Upper lobe of left lung (tissue), 6 donors: ENCODE data around the gene INHBC. TPM values are rescaled to one million over a fixed set of nuclear protein-coding genes. Genes with fewer than 3 reads are reported as not detected.
A peak's percentile ranks its signal among the peaks of the same experiment; 100 is the strongest.

Experiments
- ATAC-seq, 2 donors: fragments of 200-7000 bp; cut with Tn5 transposase; one replicate each; pipeline ENCODE4 v1.9.1; 2022; ENCODE audit warnings: mild to moderate bottlenecking in 2 of 2, moderate library complexity in 2 of 2; ENCODE audit not compliant: low FRiP score in 2 of 2
- DNase-seq, 2 donors: peaks; one replicate each; pipeline ENCODE4 v3.0.0-alpha.2; 2019 to 2020
- H3K27ac ChIP-seq, 4 donors: fragments of 200-600 bp; sonication (generic); one replicate each; pipeline ENCODE4 v1.5.1; 2016 to 2019
- H3K27me3 ChIP-seq, 4 donors: fragments of 200-600 bp; sonication (generic); one replicate each; pipeline ENCODE4 v1.5.1; 2017 to 2019
- H3K36me3 ChIP-seq, 4 donors: fragments of 200-600 bp; sonication (generic); one replicate each; pipeline ENCODE4 v1.5.1; 2016 to 2019
- H3K4me1 ChIP-seq, 4 donors: fragments of 200-600 bp; sonication (generic); one replicate each; pipeline ENCODE4 v1.5.1; 2018 to 2019
- H3K4me3 ChIP-seq, 4 donors: fragments of 200-600 bp; sonication (generic); one replicate each; pipeline ENCODE4 v1.5.1; 2017 to 2019; ENCODE audit warnings: mild to moderate bottlenecking in 2 of 4, moderate library complexity in 1 of 4
- H3K9me3 ChIP-seq, 4 donors: fragments of 200-600 bp; sonication (generic); one replicate each; pipeline ENCODE4 v1.5.1; 2018 to 2019
- EP300 ChIP-seq, 4 donors: sonication (generic); formaldehyde crosslinking; IDR thresholded peaks; one replicate each; pipeline ENCODE4 v1.5.1; 2017; ENCODE audit warnings: antibody characterized with exemption in 4 of 4, control low read depth in 2 of 4
- POLR2A ChIP-seq, 4 donors: fragments of 450-650 bp; IDR thresholded peaks; one replicate each; pipeline ENCODE4 v1.5.1; 2016 to 2017; ENCODE audit warnings: antibody characterized with exemption in 4 of 4, mild to moderate bottlenecking in 2 of 4
- POLR2AphosphoS5 ChIP-seq, 2 donors: sonication (generic); formaldehyde crosslinking; IDR thresholded peaks; one replicate each; pipeline ENCODE4 v1.5.1; 2017; ENCODE audit warnings: antibody characterized with exemption in 2 of 2
- WGBS, 2 donors: methylation state at CpG; one replicate each; pipeline ENCODE4 v1.1.5; 2017 to 2018; 5-methylcytosine and 5-hydroxymethylcytosine counted together
- small RNA-seq, 4 donors: library from RNA; depleted of rRNA; stranded (forward); fragments of <200 nt; gene quantifications; one replicate each; pipeline ENCODE3, GENCODE V24; 2016
- total RNA-seq, 6 donors: library from RNA; depleted of rRNA in 4 of 6; stranded (reverse); fragments of >200 nt in 4 of 6; gene quantifications; one replicate each; pipeline versions ENCODE4 v1.1.0 to v1.2.1, GENCODE V29; 2016 to 2021
- TF ChIP-seq, protein P1 (sequence below), 6 experiments: fragments of 450-650 bp in 4 of 6; fragments of 200-600 bp in 2 of 6; sonication (generic) in 2 of 6; IDR thresholded peaks; one replicate each; pipeline ENCODE4 v1.5.1; 2016 to 2019; ENCODE audit warnings: antibody characterized with exemption in 6 of 6
- donor health status: DM: no; HTN: no; CAD: no; lungs with moderate emphysema.
- donor health status: DM: no; HTN: yes; CAD: no; lungs with severe emphysema.

INHBC gene
- total RNA-seq, 6 donors from 2014 or later, result not detected

- no peaks in the 10 kb centered on the region for H3K4me1 ChIP-seq
- H3K4me3 ChIP-seq, result no peak overlapping the region
- DNase-seq (no peak), ATAC-seq (peak in 1 of 2 donors; percentile 15)
- no peaks in the 10 kb centered on the region for H3K27me3 ChIP-seq
- no peak overlapping the region for H3K27ac ChIP-seq
- TF ChIP-seq POLR2A (IDR thresholded peaks at IDR 0.05), result no peak
- TF ChIP-seq EP300 (IDR thresholded peaks at IDR 0.05), result no peak
- TF ChIP-seq POLR2AphosphoS5 (IDR thresholded peaks at IDR 0.05), result no peak
- TF ChIP-seq, protein P1, sequence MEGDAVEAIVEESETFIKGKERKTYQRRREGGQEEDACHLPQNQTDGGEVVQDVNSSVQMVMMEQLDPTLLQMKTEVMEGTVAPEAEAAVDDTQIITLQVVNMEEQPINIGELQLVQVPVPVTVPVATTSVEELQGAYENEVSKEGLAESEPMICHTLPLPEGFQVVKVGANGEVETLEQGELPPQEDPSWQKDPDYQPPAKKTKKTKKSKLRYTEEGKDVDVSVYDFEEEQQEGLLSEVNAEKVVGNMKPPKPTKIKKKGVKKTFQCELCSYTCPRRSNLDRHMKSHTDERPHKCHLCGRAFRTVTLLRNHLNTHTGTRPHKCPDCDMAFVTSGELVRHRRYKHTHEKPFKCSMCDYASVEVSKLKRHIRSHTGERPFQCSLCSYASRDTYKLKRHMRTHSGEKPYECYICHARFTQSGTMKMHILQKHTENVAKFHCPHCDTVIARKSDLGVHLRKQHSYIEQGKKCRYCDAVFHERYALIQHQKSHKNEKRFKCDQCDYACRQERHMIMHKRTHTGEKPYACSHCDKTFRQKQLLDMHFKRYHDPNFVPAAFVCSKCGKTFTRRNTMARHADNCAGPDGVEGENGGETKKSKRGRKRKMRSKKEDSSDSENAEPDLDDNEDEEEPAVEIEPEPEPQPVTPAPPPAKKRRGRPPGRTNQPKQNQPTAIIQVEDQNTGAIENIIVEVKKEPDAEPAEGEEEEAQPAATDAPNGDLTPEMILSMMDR (IDR thresholded peaks at IDR 0.05), result no peak
- no peaks in the 10 kb centered on the region for H3K9me3 ChIP-seq
- H3K36me3 ChIP-seq, result peaks cover 17 to 85% (median 55%) of the 10 kb centered on the region in 4 donors
Measured at GRCh38 chr12:57496822-57497221, 62.2 kb downstream of the INHBC start.

- ATAC-seq (peak in 1 of 2 donors; percentile 19), DNase-seq (no peak)
- TF ChIP-seq EP300 (IDR thresholded peaks at IDR 0.05), result no peak
- TF ChIP-seq, protein P1 (IDR thresholded peaks at IDR 0.05), result no peak
- no peak for TF ChIP-seq POLR2AphosphoS5 (IDR thresholded peaks at IDR 0.05)
- 90 to 91% methylated on average over 12 of the region's 12 CpGs for WGBS, 2 donors
- H3K27me3 ChIP-seq, result no peaks in the 10 kb centered on the region
- H3K9me3 ChIP-seq, result no peaks in the 10 kb centered on the region
- H3K4me3 ChIP-seq, result no peak overlapping the region
- no peak overlapping the region for H3K27ac ChIP-seq
- no peaks in the 10 kb centered on the region for H3K4me1 ChIP-seq
- peaks cover 15 to 86% (median 54%) of the 10 kb centered on the region in 4 donors for H3K36me3 ChIP-seq
Measured at GRCh38 chr12:57497223-57498131, 62.9 kb downstream of the INHBC start.

- DNase-seq (no peak), ATAC-seq (peak in 1 of 2 donors; percentile 51)
- WGBS, 2 donors, result 91 to 93% methylated on average over 9 of the region's 9 CpGs
- no peaks in the 10 kb centered on the region for H3K4me1 ChIP-seq
- TF ChIP-seq EP300 (IDR thresholded peaks at IDR 0.05), result no peak
- TF ChIP-seq POLR2AphosphoS5 (IDR thresholded peaks at IDR 0.05), result no peak
- TF ChIP-seq, protein P1 (IDR thresholded peaks at IDR 0.05), result no peak
- no peak for TF ChIP-seq POLR2A (IDR thresholded peaks at IDR 0.05)
- peaks cover 15 to 86% (median 58%) of the 10 kb centered on the region in 4 donors for H3K36me3 ChIP-seq
- H3K27ac ChIP-seq, result no peak overlapping the region
- no peak overlapping the region for H3K4me3 ChIP-seq
- no peaks in the 10 kb centered on the region for H3K27me3 ChIP-seq
- no peaks in the 10 kb centered on the region for H3K9me3 ChIP-seq
Measured at GRCh38 chr12:57498132-57498502, 63.5 kb downstream of the INHBC start.

DNA sequence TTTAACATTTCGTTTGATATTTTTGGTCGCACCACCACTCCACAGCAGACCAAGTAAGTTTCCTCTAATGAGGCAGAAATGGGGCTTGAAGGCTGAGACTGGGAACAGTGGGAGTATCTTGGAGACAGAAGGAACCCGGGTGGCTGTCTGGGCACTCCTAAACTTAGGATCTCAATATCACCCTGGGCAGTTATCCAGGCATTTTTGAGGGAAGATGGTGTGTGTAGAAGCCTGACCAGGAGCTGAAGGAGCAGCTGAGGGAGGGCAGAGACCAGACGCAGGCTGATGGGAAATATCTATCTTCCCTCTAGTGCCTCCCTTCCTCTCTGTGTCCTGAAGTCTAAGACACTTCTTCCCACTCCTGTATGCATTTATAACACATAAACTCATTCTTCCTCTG is 64.0 kb downstream of the INHBC start:
- Histone ChIP-seq H3K27me3 (no peaks in the 10 kb centered on the region), H3K9me3 (no peaks in the 10 kb centered on the region), H3K36me3 (peaks cover 15 to 91% (median 63%) of the 10 kb centered on the region in 4 donors), H3K4me1 (no peaks in the 10 kb centered on the region), H3K4me3 (no peak overlapping the region), H3K27ac (no peak overlapping the region)
- DNase-seq (no peak), ATAC-seq (peak in 1 of 2 donors; percentile 46)
- no peak for TF ChIP-seq POLR2AphosphoS5 (IDR thresholded peaks at IDR 0.05)
- WGBS, 2 donors, result 94 to 100% methylated on average over 4 of the region's 4 CpGs

DNA sequence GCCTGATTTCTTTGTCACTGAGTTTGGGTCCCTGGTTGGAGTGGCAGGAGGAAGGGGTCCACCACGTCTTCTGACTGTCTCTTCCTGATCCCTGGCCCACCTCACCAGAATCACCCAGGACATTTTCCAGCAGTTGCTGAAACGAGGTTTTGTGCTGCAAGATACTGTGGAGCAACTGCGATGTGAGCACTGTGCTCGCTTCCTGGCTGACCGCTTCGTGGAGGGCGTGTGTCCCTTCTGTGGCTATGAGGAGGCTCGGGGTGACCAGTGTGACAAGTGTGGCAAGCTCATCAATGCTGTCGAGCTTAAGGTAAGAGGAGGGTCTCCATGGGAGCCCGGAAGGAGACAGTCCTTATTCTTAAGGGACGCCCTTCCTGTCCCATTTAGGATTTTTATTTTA is 65.6 kb downstream of the INHBC start:
- Histone ChIP-seq H3K4me1 (no peaks in the 10 kb centered on the region), H3K4me3 (no peak overlapping the region), H3K27me3 (no peaks in the 10 kb centered on the region), H3K27ac (no peak overlapping the region), H3K9me3 (no peaks in the 10 kb centered on the region), H3K36me3 (peaks cover 16 to 96% (median 76%) of the 10 kb centered on the region in 4 donors)
- no peak for DNase-seq
- 80 to 85% methylated on average over 11 of the region's 11 CpGs for WGBS, 2 donors
- TF ChIP-seq POLR2A (IDR thresholded peaks at IDR 0.05) (no peak), EP300 (IDR thresholded peaks at IDR 0.05) (no peak), POLR2AphosphoS5 (IDR thresholded peaks at IDR 0.05) (no peak)
- TF ChIP-seq, protein P1 (IDR thresholded peaks at IDR 0.05), result no peak
- ATAC-seq, result no peak

Small RNAs within 50 kb of the gene (small RNA-seq; reads per million reads assigned to genes)
- gene RNU6-879P, result 0 reads per million in 4 donors

Other genes starting within 250 kb of the INHBC start
- under 1 TPM in 3 of 6 donors, not detected in 3; 0.20 to 0.94 (median 0.22) TPM for gene NXPH4, start 218.0 kb upstream of the INHBC start, total RNA-seq
- 10 to 100 TPM; 37.9 to 92.0 (median 52.0) TPM for gene SHMT2, start 205.1 kb upstream of the INHBC start, total RNA-seq
- 10 to 100 TPM in 1 of 6 donors, 1 to 10 TPM in 5; 4.3 to 10.5 (median 5.6) TPM for gene STAC3, start 183.6 kb upstream of the INHBC start, total RNA-seq
- 10 to 100 TPM; 39.2 to 94.3 (median 59.2) TPM for gene R3HDM2, start 3.7 kb upstream of the INHBC start, total RNA-seq
- under 1 TPM in 1 of 6 donors, not detected in 5; 0.11 TPM for gene INHBE, start 20.5 kb downstream of the INHBC start, total RNA-seq
- gene GLI1, start 25.0 kb downstream of the INHBC start, total RNA-seq, result 1 to 10 TPM in 2 of 6 donors, under 1 TPM in 2, not detected in 2; 0.69 to 3.0 (median 1.5) TPM
- 100 to 1,000 TPM in 1 of 6 donors, 10 to 100 TPM in 5; 29.2 to 131 (median 43.7) TPM for gene ARHGAP9, start 45.1 kb downstream of the INHBC start, total RNA-seq
- gene MARS1, start 53.3 kb downstream of the INHBC start, total RNA-seq, result 100 to 1,000 TPM in 3 of 6 donors, 10 to 100 TPM in 3; 73.9 to 189 (median 101) TPM
- 10 to 100 TPM; 26.1 to 45.1 (median 33.1) TPM for gene DDIT3, start 85.7 kb downstream of the INHBC start, total RNA-seq
- 100 to 1,000 TPM in 3 of 6 donors, 10 to 100 TPM in 3; 25.1 to 184 (median 94.7) TPM for gene MBD6, start 88.0 kb downstream of the INHBC start, total RNA-seq
- 100 to 1,000 TPM in 4 of 6 donors, 10 to 100 TPM in 2; 83.1 to 145 (median 110) TPM for gene DCTN2, start 112.4 kb downstream of the INHBC start, total RNA-seq
- under 1 TPM in 5 of 6 donors, not detected in 1; 0.06 to 0.39 (median 0.20) TPM for gene KIF5A, start 115.3 kb downstream of the INHBC start, total RNA-seq
- gene PIP4K2C, start 156.4 kb downstream of the INHBC start, total RNA-seq, result 10 to 100 TPM; 13.4 to 56.7 (median 30.7) TPM
- 10 to 100 TPM; 12.8 to 44.0 (median 21.1) TPM for gene DTX3, start 170.0 kb downstream of the INHBC start, total RNA-seq
- 10 to 100 TPM in 2 of 6 donors, 1 to 10 TPM in 4; 6.6 to 78.6 (median 8.2) TPM for gene ARHGEF25, start 176.7 kb downstream of the INHBC start, total RNA-seq
- gene B4GALNT1, start 198.4 kb downstream of the INHBC start, total RNA-seq, result 1 to 10 TPM in 1 of 6 donors, under 1 TPM in 5; under 0.01 to 2.6 (median 0.80) TPM